SK-N-MC (cell line): ENCODE results near the gene MYO10.

ENCODE experiments used
- EZH2 ChIP-seq: fragments of 200-600 bp; sonication (generic); IDR thresholded peaks from one replicate; pipeline ENCODE4 v1.6.1; 2017; ENCODE audit warnings: antibody characterized with exemption
- POLR2AphosphoS5 ChIP-seq: IDR thresholded peaks from 2 replicates; pipeline ENCODE4 v1.6.1; 2012; ENCODE audit warnings: mild to moderate bottlenecking, low read depth, low read length, borderline replicate concordance

DNA sequence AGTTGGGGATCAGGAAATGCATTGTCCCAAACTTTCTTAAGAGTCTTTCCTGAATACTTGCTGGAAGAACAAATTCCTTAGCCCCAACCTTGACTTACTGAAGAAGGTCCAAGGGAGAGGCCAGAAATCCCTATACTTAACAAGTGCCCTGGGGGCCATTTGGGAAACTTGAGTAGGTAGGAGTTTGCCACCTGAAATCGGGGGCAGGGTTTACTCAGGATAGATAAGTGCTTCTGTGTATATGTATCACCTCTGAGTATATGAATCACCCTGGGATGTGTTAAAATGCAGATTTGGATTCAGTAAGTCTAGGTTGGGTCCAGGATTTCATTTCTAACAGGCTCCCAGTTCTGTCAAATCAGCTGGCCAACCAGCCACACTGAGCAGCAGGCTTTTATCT, 47.9 kb upstream of the MYO10 start:
- TF ChIP-seq EZH2 = no peak
- TF ChIP-seq POLR2AphosphoS5 = no peak
